Mucosa of descending colon (tissue), 3 donors: ENCODE data around the gene ACSM6. TPM values are rescaled to one million over a fixed set of nuclear protein-coding genes. Genes with fewer than 3 reads are reported as not detected.

ENCODE experiments used
- ATAC-seq: fragments of 200-7000 bp; cut with Tn5 transposase; one replicate; pipeline ENCODE4 v1.9.1; 2020; ENCODE audit warnings: mild to moderate bottlenecking, moderate library complexity
- DNase-seq, 3 donors: peaks; one replicate each; pipeline ENCODE4 v3.0.0-alpha.2; 2020
- H3K36me3 ChIP-seq: fragments of 200-600 bp; one replicate; pipeline ENCODE4 v1.8.0; 2021; ENCODE audit warnings: low read depth, mild to moderate bottlenecking
- H3K4me1 ChIP-seq: fragments of 200-600 bp; one replicate; pipeline ENCODE4 v1.8.0; 2021; ENCODE audit warnings: low read depth, mild to moderate bottlenecking
- H3K4me3 ChIP-seq: fragments of 200-600 bp; one replicate; pipeline ENCODE4 v1.8.0; 2021; ENCODE audit warnings: mild to moderate bottlenecking
- H3K9me3 ChIP-seq: fragments of 200-600 bp; one replicate; pipeline ENCODE4 v1.8.0; 2021; ENCODE audit warnings: mild to moderate bottlenecking
- intact Hi-C, 2 donors: fragments of 100-400 bp; cut with DNase I in 1 of 2; cut with micrococcal nuclease in 1 of 2; formaldehyde crosslinking; loops; one replicate each; pipeline versions ENCODE4 v1.11.0 to v1.11.1; 2022; cut with DNase I, micrococcal nuclease
- total RNA-seq, 3 donors: library from RNA; stranded (reverse); fragmentation: NEBNext Ultra II Directional in 2 of 3; extraction: Animal tissue kit (Norgen Biotek cat#: 25700) in 2 of 3; gene quantifications; one replicate each; pipeline versions ENCODE4 v1.2.1 to v1.2.4, GENCODE V29; 2021 to 2023
- TF ChIP-seq, protein P1 (sequence below): fragments of 200-600 bp; IDR thresholded peaks from one replicate; pipeline ENCODE4 v1.8.0; 2022; ENCODE audit warnings: antibody characterized with exemption, mild to moderate bottlenecking
- donor health status: DM: no; HTN: no; CAD: no; lungs with moderate emphysema.
- donor health status: DM: no; HTN: no; CAD: no.
- donor health status: DM: no; HTN: yes; CAD: no.

The ACSM6 gene
- total RNA-seq, 3 donors from 2014 or later, result not detected

DNA sequence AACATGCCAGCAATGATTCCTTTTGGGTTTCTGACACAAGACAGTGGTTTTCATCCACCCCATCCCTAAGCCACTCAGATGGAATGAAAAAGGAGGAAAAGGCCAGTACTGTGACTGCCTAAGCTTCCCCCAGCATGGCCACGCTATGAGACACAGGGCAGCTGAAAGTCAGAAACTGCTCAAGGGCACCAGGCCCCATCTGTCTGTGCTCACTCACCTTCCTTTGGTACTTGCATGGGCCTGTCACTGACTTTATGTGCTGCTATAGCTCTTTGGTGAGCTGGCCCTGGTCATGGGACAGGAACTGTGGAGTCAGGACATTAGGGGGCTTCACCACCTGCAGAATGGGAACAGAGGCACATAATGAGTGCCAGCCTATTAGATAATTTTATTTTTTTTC, 21.2 kb upstream of the ACSM6 start:
- no peak for ATAC-seq
- DNase-seq, result no peak
- TF ChIP-seq, protein P1, sequence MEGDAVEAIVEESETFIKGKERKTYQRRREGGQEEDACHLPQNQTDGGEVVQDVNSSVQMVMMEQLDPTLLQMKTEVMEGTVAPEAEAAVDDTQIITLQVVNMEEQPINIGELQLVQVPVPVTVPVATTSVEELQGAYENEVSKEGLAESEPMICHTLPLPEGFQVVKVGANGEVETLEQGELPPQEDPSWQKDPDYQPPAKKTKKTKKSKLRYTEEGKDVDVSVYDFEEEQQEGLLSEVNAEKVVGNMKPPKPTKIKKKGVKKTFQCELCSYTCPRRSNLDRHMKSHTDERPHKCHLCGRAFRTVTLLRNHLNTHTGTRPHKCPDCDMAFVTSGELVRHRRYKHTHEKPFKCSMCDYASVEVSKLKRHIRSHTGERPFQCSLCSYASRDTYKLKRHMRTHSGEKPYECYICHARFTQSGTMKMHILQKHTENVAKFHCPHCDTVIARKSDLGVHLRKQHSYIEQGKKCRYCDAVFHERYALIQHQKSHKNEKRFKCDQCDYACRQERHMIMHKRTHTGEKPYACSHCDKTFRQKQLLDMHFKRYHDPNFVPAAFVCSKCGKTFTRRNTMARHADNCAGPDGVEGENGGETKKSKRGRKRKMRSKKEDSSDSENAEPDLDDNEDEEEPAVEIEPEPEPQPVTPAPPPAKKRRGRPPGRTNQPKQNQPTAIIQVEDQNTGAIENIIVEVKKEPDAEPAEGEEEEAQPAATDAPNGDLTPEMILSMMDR, result no peak

GRCh38 chr10:95176101-95176500, 17.9 kb upstream of the ACSM6 start:
- TF ChIP-seq, protein P1, result no peak
- Histone ChIP-seq H3K4me1 (no peaks in the 10 kb centered on the region), H3K9me3 (no peaks in the 10 kb centered on the region), H3K4me3 (no peak overlapping the region), H3K36me3 (no peaks in the 10 kb centered on the region)
- ATAC-seq (no peak), DNase-seq (no peak)
- intact Hi-C loops, result no loop called here

More for the DNA sequence above, 21.2 kb upstream of the ACSM6 start:
- no peak overlapping the region for H3K4me3 ChIP-seq
- H3K9me3 ChIP-seq, result no peaks in the 10 kb centered on the region
- H3K36me3 ChIP-seq, result no peaks in the 10 kb centered on the region
- H3K4me1 ChIP-seq, result no peaks in the 10 kb centered on the region
- intact Hi-C loops, result no loop called here

DNA sequence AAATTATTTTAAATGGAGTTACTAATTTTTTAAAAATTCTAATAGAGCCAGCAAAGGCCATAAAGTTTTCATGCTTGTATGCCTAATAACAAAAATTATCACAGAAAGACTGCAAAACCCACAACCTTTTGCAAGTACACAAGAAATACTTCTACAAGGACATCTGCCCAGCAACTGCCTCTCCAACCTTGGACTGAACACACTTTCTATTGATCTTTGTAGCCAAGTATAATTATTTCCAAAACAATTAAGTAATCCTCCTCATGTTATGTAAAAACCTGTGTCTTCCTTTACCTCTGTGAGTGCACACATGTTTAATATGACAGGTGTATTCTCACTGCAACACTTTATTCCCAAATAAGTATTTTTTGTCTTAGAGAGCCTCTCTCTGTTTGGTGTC, 16.6 kb upstream of the ACSM6 start:
- Histone ChIP-seq H3K36me3 (no peaks in the 10 kb centered on the region), H3K4me1 (no peaks in the 10 kb centered on the region), H3K9me3 (no peaks in the 10 kb centered on the region), H3K4me3 (no peak overlapping the region)
- no peak for ATAC-seq
- intact Hi-C loops, result no loop called here
- DNase-seq, result no peak
- TF ChIP-seq, protein P1, result no peak

DNA sequence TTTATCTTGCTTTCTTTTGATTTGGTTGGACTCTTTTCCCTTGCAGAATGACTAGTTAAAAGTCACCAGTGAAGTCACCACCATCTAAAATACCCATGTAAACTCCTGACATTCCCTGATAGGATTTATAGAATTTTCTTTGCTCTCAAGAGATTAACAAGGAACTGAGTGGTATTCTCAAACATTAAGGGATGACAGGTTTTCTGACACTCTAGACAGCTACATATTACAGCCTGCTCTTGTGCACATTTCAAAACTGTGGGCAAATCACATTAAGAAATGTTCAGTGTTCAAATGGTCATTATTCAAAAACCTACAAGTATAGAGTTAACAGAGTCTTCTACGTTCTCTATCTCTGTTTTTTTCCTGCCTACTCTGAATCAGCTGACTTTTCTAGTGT, 15.8 kb upstream of the ACSM6 start:
- no peaks in the 10 kb centered on the region for H3K36me3 ChIP-seq
- no peak for DNase-seq
- H3K4me3 ChIP-seq, result no peak overlapping the region
- no peaks in the 10 kb centered on the region for H3K4me1 ChIP-seq
- ATAC-seq, result no peak
- intact Hi-C loops, result no loop called here
- H3K9me3 ChIP-seq, result no peaks in the 10 kb centered on the region
- TF ChIP-seq, protein P1, result no peak

- H3K4me1 ChIP-seq, result no peaks in the 10 kb centered on the region
Measured at GRCh38 chr10:95178797-95179196, 15.2 kb upstream of the ACSM6 start.

More at GRCh38 chr10:95178797-95179196, 15.2 kb upstream of the ACSM6 start:
- DNase-seq (no peak), ATAC-seq (no peak)
- Histone ChIP-seq H3K36me3 (no peaks in the 10 kb centered on the region), H3K9me3 (no peaks in the 10 kb centered on the region), H3K4me3 (no peak overlapping the region)
- TF ChIP-seq, protein P1, result no peak
- intact Hi-C loops, result no loop called here
